ENCODE measurements around the gene FSTL4. TPM values are rescaled to one million over a fixed set of nuclear protein-coding genes. Genes with fewer than 3 reads are reported as not detected.

FSTL4 gene
- total RNA-seq, 1 donor from 2014 or later = 0.07 TPM

GRCh38 chr5:133387091-133387490 is 225.2 kb downstream of the FSTL4 start:
- no peaks in the 10 kb centered on the region for H3K4me1 Mint-ChIP-seq (ENCODE audit: low read depth)
- H3K27me3 Mint-ChIP-seq (ENCODE audit: low read depth) = peaks cover 71% of the 10 kb centered on the region
- TF ChIP-seq, protein P1, sequence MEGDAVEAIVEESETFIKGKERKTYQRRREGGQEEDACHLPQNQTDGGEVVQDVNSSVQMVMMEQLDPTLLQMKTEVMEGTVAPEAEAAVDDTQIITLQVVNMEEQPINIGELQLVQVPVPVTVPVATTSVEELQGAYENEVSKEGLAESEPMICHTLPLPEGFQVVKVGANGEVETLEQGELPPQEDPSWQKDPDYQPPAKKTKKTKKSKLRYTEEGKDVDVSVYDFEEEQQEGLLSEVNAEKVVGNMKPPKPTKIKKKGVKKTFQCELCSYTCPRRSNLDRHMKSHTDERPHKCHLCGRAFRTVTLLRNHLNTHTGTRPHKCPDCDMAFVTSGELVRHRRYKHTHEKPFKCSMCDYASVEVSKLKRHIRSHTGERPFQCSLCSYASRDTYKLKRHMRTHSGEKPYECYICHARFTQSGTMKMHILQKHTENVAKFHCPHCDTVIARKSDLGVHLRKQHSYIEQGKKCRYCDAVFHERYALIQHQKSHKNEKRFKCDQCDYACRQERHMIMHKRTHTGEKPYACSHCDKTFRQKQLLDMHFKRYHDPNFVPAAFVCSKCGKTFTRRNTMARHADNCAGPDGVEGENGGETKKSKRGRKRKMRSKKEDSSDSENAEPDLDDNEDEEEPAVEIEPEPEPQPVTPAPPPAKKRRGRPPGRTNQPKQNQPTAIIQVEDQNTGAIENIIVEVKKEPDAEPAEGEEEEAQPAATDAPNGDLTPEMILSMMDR (IDR thresholded peaks at IDR 0.05) = no peak
- H3K27ac Mint-ChIP-seq (ENCODE audit: unreplicated experiment) = no peak overlapping the region
- DNase-seq (ENCODE audit: low spot score) = no peak
- no peaks in the 10 kb centered on the region for H3K9me3 Mint-ChIP-seq (ENCODE audit: low read depth)
- no peak overlapping the region for H3K4me3 Mint-ChIP-seq (ENCODE audit: unreplicated experiment)
- peaks cover 1% of the 10 kb centered on the region for H3K36me3 Mint-ChIP-seq (ENCODE audit: low read depth)

DNA sequence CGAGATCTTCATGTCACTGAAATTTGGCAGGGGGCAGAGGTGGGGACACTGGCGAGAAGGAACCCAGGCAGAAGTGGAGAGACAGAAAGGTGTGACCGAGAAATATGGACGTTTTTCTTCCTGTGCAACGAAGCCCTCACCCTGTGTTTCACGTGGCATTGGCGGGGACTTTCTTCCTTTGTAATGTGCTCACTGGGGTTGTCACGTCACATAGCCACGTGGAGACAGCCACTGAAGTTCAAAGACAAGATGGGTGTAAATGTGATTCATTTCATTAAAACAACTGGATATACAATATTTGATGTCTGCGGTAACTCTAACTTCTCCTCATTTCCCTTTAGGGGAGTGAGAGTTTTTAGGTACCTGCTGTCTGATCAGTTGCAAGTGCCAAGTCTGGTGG is 225.7 kb downstream of the FSTL4 start:
- Mint-ChIP-seq H3K27ac (ENCODE audit: unreplicated experiment) (no peak overlapping the region), H3K9me3 (ENCODE audit: low read depth) (no peaks in the 10 kb centered on the region), H3K4me3 (ENCODE audit: unreplicated experiment) (no peak overlapping the region), H3K36me3 (ENCODE audit: low read depth) (peaks cover 1% of the 10 kb centered on the region), H3K4me1 (ENCODE audit: low read depth) (no peaks in the 10 kb centered on the region), H3K27me3 (ENCODE audit: low read depth) (peaks cover 72% of the 10 kb centered on the region)
- TF ChIP-seq, protein P1 (IDR thresholded peaks at IDR 0.05) = no peak
- no peak for DNase-seq (ENCODE audit: low spot score)

GRCh38 chr5:133385346-133385745 is 227.0 kb downstream of the FSTL4 start:
- Mint-ChIP-seq H3K4me3 (ENCODE audit: unreplicated experiment) (no peak overlapping the region), H3K36me3 (ENCODE audit: low read depth) (peaks cover 1% of the 10 kb centered on the region), H3K4me1 (ENCODE audit: low read depth) (no peaks in the 10 kb centered on the region), H3K27ac (ENCODE audit: unreplicated experiment) (no peak overlapping the region), H3K27me3 (ENCODE audit: low read depth) (peaks cover 71% of the 10 kb centered on the region), H3K9me3 (ENCODE audit: low read depth) (no peaks in the 10 kb centered on the region)
- DNase-seq (ENCODE audit: low spot score) = no peak
- TF ChIP-seq, protein P1 (IDR thresholded peaks at IDR 0.05) = no peak

DNA sequence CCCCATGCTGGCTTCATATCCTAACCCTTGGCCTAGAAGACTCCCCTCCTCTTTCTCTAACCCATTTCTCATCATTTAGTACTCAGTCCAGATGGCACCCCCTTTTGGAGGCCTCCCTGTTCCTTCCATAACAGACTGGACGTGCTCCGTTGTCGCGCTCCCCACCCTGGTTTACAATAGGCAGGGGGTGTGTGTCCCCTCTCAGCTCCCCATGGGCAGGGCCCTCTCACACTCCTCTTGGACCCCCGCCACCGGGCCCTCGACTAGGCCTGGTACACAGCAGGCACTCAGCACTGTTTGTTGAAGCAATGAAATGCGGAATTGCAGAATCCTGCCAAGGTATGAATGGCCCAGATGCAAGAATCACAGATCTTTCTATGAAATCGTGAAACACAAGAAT is 227.4 kb downstream of the FSTL4 start:
- H3K9me3 Mint-ChIP-seq (ENCODE audit: low read depth) = no peaks in the 10 kb centered on the region
- no peak overlapping the region for H3K4me3 Mint-ChIP-seq (ENCODE audit: unreplicated experiment)
- H3K27me3 Mint-ChIP-seq (ENCODE audit: low read depth) = peaks cover 69% of the 10 kb centered on the region
- H3K36me3 Mint-ChIP-seq (ENCODE audit: low read depth) = peaks cover 1% of the 10 kb centered on the region
- no peaks in the 10 kb centered on the region for H3K4me1 Mint-ChIP-seq (ENCODE audit: low read depth)
- no peak overlapping the region for H3K27ac Mint-ChIP-seq (ENCODE audit: unreplicated experiment)
- TF ChIP-seq, protein P1 (IDR thresholded peaks at IDR 0.05) = no peak
- DNase-seq (ENCODE audit: low spot score) = no peak

DNA sequence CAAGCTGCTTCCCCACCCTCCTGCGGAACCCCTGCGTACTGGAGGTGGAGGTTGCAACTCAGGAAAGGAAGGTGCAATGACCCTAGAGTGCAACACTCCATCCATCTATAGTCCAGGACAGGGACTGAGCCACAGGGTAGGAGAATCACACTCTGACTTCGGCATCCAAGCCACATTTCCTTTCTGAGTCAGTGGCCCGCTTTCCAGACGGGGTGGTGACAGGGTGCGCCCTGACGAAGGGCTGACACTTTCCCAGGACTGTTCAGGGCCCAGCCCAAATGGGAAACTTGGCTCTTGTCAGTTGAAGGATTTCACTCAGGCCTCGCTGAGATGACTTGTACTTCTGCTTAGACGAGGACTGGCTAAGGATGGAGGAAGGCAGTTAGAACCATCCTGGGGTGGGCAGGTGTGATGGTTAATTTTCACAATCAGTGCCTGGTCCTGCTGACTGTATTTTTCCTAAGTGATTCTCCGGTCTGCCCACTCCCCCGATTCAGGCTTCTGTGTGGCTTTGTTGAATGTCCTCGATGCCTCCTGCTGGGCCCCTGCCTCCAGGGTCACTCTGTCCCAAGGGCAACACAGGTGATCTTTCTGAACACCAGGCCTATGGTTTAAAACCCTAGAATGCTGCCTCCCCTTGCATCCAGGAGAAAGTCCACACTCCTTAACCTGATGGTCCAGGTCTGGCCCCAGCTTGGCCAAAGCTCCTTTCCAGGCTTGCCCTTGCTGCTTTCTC is 228.1 kb downstream of the FSTL4 start:
- no peak overlapping the region for H3K4me3 Mint-ChIP-seq (ENCODE audit: unreplicated experiment)
- no peaks in the 10 kb centered on the region for H3K4me1 Mint-ChIP-seq (ENCODE audit: low read depth)
- peaks cover 1% of the 10 kb centered on the region for H3K36me3 Mint-ChIP-seq (ENCODE audit: low read depth)
- H3K27me3 Mint-ChIP-seq (ENCODE audit: low read depth) = peaks cover 65% of the 10 kb centered on the region
- DNase-seq (ENCODE audit: low spot score) = no peak
- H3K27ac Mint-ChIP-seq (ENCODE audit: unreplicated experiment) = no peak overlapping the region
- no peaks in the 10 kb centered on the region for H3K9me3 Mint-ChIP-seq (ENCODE audit: low read depth)
- TF ChIP-seq, protein P1 (IDR thresholded peaks at IDR 0.05) = no peak
